Posterior cingulate gyrus (tissue), 11 donors: ENCODE data around the gene MAB21L1.

Experiments used
- DNase-seq, 10 donors: peaks; one replicate each; pipeline versions ENCODE4 v3.0.0 to v3.0.0-alpha.2; 2020 to 2021; ENCODE audit warnings: mixed read lengths in 3 of 10
- intact Hi-C: fragments of 100-400 bp; cut with DNase I; formaldehyde crosslinking; loops from one replicate; pipeline ENCODE4 v1.15.1; 2023

The MAB21L1 gene

GRCh38 chr13:35455022-35455421, 21.5 kb downstream of the MAB21L1 start:
- DNase-seq, result no peak

GRCh38 chr13:35449821-35450220, 26.7 kb downstream of the MAB21L1 start:
- no peak for DNase-seq
- intact Hi-C loops, result no loop called here

More at GRCh38 chr13:35455022-35455421, 21.5 kb downstream of the MAB21L1 start:
- intact Hi-C loops, result no loop called here

GRCh38 chr13:35448465-35448864, 28.0 kb downstream of the MAB21L1 start:
- DNase-seq, result no peak
- intact Hi-C loops, result no loop called here
